Sigmoid colon (tissue), 7 donors: ENCODE data around the gene TBC1D10A. TPM values are rescaled to one million over a fixed set of nuclear protein-coding genes. Genes with fewer than 3 reads are reported as not detected.

Experiments used
- DNase-seq: peaks from one replicate; pipeline ENCODE4 v3.0.0-alpha.2; 2019
- H3K27ac ChIP-seq, 4 donors: fragments of 200-600 bp; sonication (generic); one replicate each; pipeline ENCODE4 v1.5.1; 2016 to 2019; ENCODE audit warnings: mild to moderate bottlenecking in 1 of 4
- H3K27me3 ChIP-seq, 3 donors: fragments of 200-600 bp; sonication (generic); one replicate each; pipeline ENCODE4 v1.5.1; 2019; ENCODE audit warnings: mild to moderate bottlenecking in 1 of 3
- H3K36me3 ChIP-seq, 4 donors: fragments of 200-600 bp; sonication (generic); one replicate each; pipeline ENCODE4 v1.5.1; 2016 to 2019
- H3K4me1 ChIP-seq, 4 donors: fragments of 200-600 bp; sonication (generic); one replicate each; pipeline ENCODE4 v1.5.1; 2017 to 2019
- H3K4me3 ChIP-seq, 4 donors: fragments of 200-600 bp; sonication (generic); one replicate each; pipeline ENCODE4 v1.5.1; 2017 to 2019; ENCODE audit warnings: mild to moderate bottlenecking in 2 of 4, moderate library complexity in 1 of 4
- H3K9me3 ChIP-seq, 4 donors: fragments of 200-600 bp in 3 of 4; sonication (generic) in 3 of 4; one replicate each; pipeline versions ENCODE4 v1.5.1 to v1.6.1; 2013 to 2019
- CTCF ChIP-seq, 4 experiments: fragments of 450-650 bp in 3 of 4; fragments of 200-600 bp in 1 of 4; IDR thresholded peaks; one replicate each; pipeline ENCODE4 v1.5.1; 2016 to 2019; ENCODE audit warnings: antibody characterized with exemption in 4 of 4, mild to moderate bottlenecking in 3 of 4, moderate library complexity in 2 of 4
- EP300 ChIP-seq, 4 donors: sonication (generic); formaldehyde crosslinking; IDR thresholded peaks; one replicate each; pipeline ENCODE4 v1.6.1; 2017; ENCODE audit warnings: antibody characterized with exemption in 4 of 4
- POLR2A ChIP-seq, 2 donors: fragments of 450-650 bp; IDR thresholded peaks; one replicate each; pipeline ENCODE4 v1.6.1; 2016; ENCODE audit warnings: antibody characterized with exemption in 2 of 2, mild to moderate bottlenecking in 2 of 2, moderate library complexity in 2 of 2
- POLR2AphosphoS5 ChIP-seq, 4 donors: sonication (generic); formaldehyde crosslinking; IDR thresholded peaks; one replicate each; pipeline ENCODE4 v1.6.1; 2017; ENCODE audit warnings: antibody characterized with exemption in 4 of 4
- WGBS, 2 donors: extraction: QIAGEN DNeasy Blood & Tissue Kit; methylation state at CpG; one replicate each; pipeline ENCODE4 v1.1.7; 2013; 5-methylcytosine and 5-hydroxymethylcytosine counted together
- intact Hi-C: fragments of 100-400 bp; cut with DNase I; formaldehyde crosslinking; loops from one replicate; pipeline ENCODE4 v1.15.1; 2023
- polyA plus RNA-seq, 3 donors: library from polyadenylated mRNA; stranded (reverse); fragments of 200-250 nt; gene quantifications; one replicate each; pipeline ENCODE4 v1.2.3, GENCODE V29; 2013
- total RNA-seq, 4 donors: library from RNA; depleted of rRNA; stranded (reverse); fragments of >200 nt; gene quantifications; one replicate each; pipeline ENCODE4 v1.1.0, GENCODE V29; 2016
- donor health status: healthy with polysubstance abuse.
- donor health status: Bipolar disorder and iron deficiency.
- donor health status: healthy.

Gene TBC1D10A
- total and polyA plus RNA-seq, 7 donors: 12.5 to 35.4 (median 29.1) TPM

GRCh38 chr22:30279046-30279788 is 47.5 kb downstream of the TBC1D10A start:
- Histone ChIP-seq H3K27ac (no peak overlapping the region), H3K36me3 (peaks cover 0 to 2% (median 0%) of the 10 kb centered on the region in 4 donors), H3K27me3 (no peaks in the 10 kb centered on the region), H3K4me1 (peaks cover 0 to 14% (median 11%) of the 10 kb centered on the region in 4 donors), H3K4me3 (no peak overlapping the region), H3K9me3 (no peaks in the 10 kb centered on the region)
- no peak for DNase-seq
- 77 to 79% methylated on average over 16 of the region's 16 CpGs for WGBS, 2 donors
- TF ChIP-seq EP300 (IDR thresholded peaks at IDR 0.05): no peak
- peak in 1 of 4 donors; percentile 35 for TF ChIP-seq POLR2AphosphoS5 (IDR thresholded peaks at IDR 0.05)
- TF ChIP-seq POLR2A (IDR thresholded peaks at IDR 0.05): no peak
- no peak for TF ChIP-seq CTCF (IDR thresholded peaks at IDR 0.05)
- intact Hi-C loops: no loop called here

- no peaks in the 10 kb centered on the region for H3K27me3 ChIP-seq
These were observed 49.0 kb downstream of the TBC1D10A start for GRCh38 chr22:30277547-30278344.

DNA sequence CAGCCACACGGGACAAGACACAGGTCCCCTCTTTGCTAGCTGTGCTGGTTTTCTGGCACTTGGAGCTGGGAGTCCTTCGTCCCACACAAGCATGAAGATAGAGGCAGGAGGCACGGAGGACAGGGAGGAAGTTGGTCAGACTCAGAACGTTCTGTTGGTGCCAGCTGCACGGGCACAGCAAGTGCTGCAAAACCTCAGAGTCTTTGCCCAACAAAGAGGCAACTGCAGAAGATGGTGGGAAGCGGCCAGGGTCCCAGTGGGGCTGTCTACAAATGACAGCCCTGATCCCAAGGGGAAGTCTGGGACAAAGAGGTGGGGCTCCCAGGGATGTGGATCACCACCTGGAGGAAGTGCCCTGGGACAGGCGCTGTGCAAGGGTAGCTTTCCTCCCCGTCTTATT is 50.7 kb downstream of the TBC1D10A start:
- TF ChIP-seq EP300 (IDR thresholded peaks at IDR 0.05) (no peak), POLR2AphosphoS5 (IDR thresholded peaks at IDR 0.05) (no peak), CTCF (IDR thresholded peaks at IDR 0.05) (no peak), POLR2A (IDR thresholded peaks at IDR 0.05) (no peak)
- Histone ChIP-seq H3K36me3 (no peaks in the 10 kb centered on the region), H3K27me3 (no peaks in the 10 kb centered on the region), H3K27ac (no peak overlapping the region), H3K4me3 (no peak overlapping the region), H3K9me3 (no peaks in the 10 kb centered on the region), H3K4me1 (peaks cover 0 to 14% (median 11%) of the 10 kb centered on the region in 4 donors)
- intact Hi-C loops: no loop called here
- no peak for DNase-seq
- WGBS, 2 donors: 56 to 80% methylated on average over 8 of the region's 8 CpGs

More at GRCh38 chr22:30277547-30278344, 49.0 kb downstream of the TBC1D10A start:
- no peak overlapping the region for H3K4me3 ChIP-seq
- no peaks in the 10 kb centered on the region for H3K36me3 ChIP-seq
- intact Hi-C loops: no loop called here
- DNase-seq: no peak
- H3K9me3 ChIP-seq: no peaks in the 10 kb centered on the region
- peak overlapping the region; percentile 29 to 54 (median 40) for H3K27ac ChIP-seq
- H3K4me1 ChIP-seq: peaks cover 0 to 14% (median 11%) of the 10 kb centered on the region in 4 donors
- TF ChIP-seq POLR2A (IDR thresholded peaks at IDR 0.05) (no peak), POLR2AphosphoS5 (IDR thresholded peaks at IDR 0.05) (peak in 3 of 4 donors; percentile 14 to 36 (median 28))
- 28 to 55% methylated on average over 14 of the region's 14 CpGs for WGBS, 2 donors

DNA sequence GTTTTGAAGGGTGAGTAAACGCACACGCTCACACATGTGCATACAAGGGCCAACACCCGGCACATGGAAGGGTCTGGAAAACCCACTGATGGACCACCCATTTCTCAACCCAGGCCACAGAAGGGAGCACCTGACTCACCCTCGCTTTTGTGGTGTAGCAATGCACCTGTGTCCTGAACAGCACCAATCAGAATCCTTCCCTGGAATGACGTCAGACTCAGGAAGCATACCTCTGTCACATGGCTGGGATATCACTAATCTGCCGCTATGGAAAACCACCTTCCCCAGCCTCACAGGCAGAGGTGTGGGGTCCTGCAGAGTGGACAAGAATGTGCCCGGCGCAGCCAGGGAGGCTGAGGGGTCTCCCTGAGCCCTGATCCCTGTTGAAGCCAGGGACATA is 51.1 kb downstream of the TBC1D10A start:
- Histone ChIP-seq H3K27me3 (no peaks in the 10 kb centered on the region), H3K36me3 (no peaks in the 10 kb centered on the region), H3K4me3 (no peak overlapping the region), H3K4me1 (peaks cover 0 to 14% (median 11%) of the 10 kb centered on the region in 4 donors), H3K9me3 (no peaks in the 10 kb centered on the region), H3K27ac (no peak overlapping the region)
- 61 to 68% methylated on average over 8 of the region's 8 CpGs for WGBS, 2 donors
- TF ChIP-seq CTCF (IDR thresholded peaks at IDR 0.05): no peak
- TF ChIP-seq POLR2A (IDR thresholded peaks at IDR 0.05): no peak
- TF ChIP-seq EP300 (IDR thresholded peaks at IDR 0.05): no peak
- TF ChIP-seq POLR2AphosphoS5 (IDR thresholded peaks at IDR 0.05): no peak
- intact Hi-C loops: no loop called here
- DNase-seq: no peak

DNA sequence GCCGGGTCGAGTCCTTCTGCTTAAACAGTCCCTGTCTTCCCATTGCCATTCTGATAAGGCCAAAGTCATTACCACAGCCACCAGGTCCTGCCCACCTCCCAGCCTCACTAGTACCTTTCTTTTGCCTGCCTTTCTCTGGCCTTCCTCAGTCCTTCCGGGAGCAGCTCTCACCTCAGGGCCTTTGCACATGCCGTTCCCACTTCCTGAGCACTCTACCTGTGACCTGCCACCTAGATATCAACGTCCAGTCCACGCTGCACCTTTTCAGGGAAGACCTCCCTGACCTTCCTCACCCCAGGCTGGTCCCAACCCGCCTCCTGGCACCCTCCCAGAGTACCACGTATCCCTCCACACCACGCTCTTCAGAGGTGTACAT is 52.3 kb downstream of the TBC1D10A start:
- Histone ChIP-seq H3K27ac (no peak overlapping the region), H3K4me3 (no peak overlapping the region), H3K36me3 (no peaks in the 10 kb centered on the region), H3K9me3 (no peaks in the 10 kb centered on the region), H3K27me3 (no peaks in the 10 kb centered on the region), H3K4me1 (peaks cover 0 to 14% (median 11%) of the 10 kb centered on the region in 4 donors)
- WGBS, 2 donors: 89 to 92% methylated on average over 9 of the region's 9 CpGs
- no peak for TF ChIP-seq EP300 (IDR thresholded peaks at IDR 0.05)
- TF ChIP-seq POLR2A (IDR thresholded peaks at IDR 0.05): no peak
- TF ChIP-seq POLR2AphosphoS5 (IDR thresholded peaks at IDR 0.05): no peak
- TF ChIP-seq CTCF (IDR thresholded peaks at IDR 0.05): no peak
- no peak for DNase-seq
- intact Hi-C loops: no loop called here
